ENCODE measurements around the gene PSME3IP1.

GRCh38 chr16:57196286-57196685 lies 10.4 kb upstream of the PSME3IP1 start:
- no peak for TF ChIP-seq REST (IDR thresholded peaks at IDR 0.05; ENCODE audit: low read depth)
- TF ChIP-seq YY1 (IDR thresholded peaks at IDR 0.05; ENCODE audit: low read depth) = no peak
- TF ChIP-seq FOXM1 (IDR thresholded peaks at IDR 0.05; ENCODE audit: borderline replicate concordance, low read depth) = no peak
- TF ChIP-seq RAD21 (IDR thresholded peaks at IDR 0.05; ENCODE audit: low read depth) = no peak
- no peak for TF ChIP-seq NFIC (IDR thresholded peaks at IDR 0.05)
- TF ChIP-seq EP300 (IDR thresholded peaks at IDR 0.05; ENCODE audit: borderline replicate concordance) = no peak
- no peak for TF ChIP-seq ZBTB7A (IDR thresholded peaks at IDR 0.05; ENCODE audit: low read depth)
- no peak for TF ChIP-seq MAX (IDR thresholded peaks at IDR 0.05)
- no peak for TF ChIP-seq EGR1 (IDR thresholded peaks at IDR 0.05)
- TF ChIP-seq CREB1 (IDR thresholded peaks at IDR 0.05; ENCODE audit: low read depth) = no peak
- no peak for TF ChIP-seq TAF1 (IDR thresholded peaks at IDR 0.05; ENCODE audit: low read depth)
- no peak for TF ChIP-seq TEAD4 (IDR thresholded peaks at IDR 0.05)

Data from Ishikawa (cell line).